NOMO-1 treated with dmso at 0.1 percent for 144 hours (cell line): Measurements from ENCODE around the gene SLC30A2.

Source experiments
- DNase-seq: peaks from one replicate; lab custom pipeline; 2025; ENCODE audit not compliant: unreplicated experiment; lab: John Stamatoyannopoulos, UW

Gene SLC30A2

DNA sequence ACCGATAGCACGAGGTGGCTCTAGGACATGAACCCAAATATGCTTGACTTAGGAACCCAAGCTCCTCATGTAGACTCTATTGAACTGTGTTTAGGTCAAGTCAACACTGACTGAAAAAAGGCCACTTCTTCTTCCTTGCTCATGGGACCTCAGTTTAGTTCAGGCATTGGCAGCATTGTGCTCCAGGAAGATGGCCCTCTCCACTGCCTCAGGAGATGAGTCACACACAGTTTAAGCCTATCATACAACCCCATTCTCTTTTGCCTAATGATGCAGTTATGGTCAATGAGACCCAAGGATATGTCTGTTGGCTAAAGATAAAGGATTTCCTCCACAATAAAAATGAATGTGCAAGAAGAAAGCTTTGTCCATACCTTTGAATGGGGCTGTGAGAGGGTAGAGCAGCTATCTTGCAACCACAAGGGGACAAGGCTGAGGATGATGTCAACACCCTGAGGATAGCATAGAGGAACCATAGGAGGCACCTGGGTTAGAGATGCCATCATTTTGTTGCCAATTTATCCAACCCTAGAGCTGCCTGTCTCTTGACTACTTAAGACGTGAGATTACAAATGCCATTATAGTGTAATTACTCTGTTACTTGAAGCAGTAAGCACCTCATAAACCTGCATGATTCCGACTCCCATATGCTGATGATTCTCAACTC lies 24.5 kb upstream of the SLC30A2 start:
- DNase-seq = no peak

DNA sequence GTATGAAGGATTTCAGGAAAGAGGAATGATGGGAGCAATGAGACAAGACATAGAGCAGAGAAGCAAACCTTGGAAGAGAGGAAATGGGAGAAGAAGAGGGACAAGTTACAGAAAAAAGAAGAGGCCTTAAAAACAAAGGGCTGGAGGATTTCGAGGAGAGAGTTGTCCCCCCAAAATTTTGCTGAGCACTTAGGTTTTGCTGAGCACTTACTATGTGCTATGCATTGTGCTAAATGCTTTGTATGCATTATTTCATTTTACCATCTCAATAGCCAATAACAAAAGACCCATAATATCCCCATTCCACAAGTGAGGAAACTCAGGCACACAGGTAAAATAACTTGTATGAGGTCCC lies 24.0 kb upstream of the SLC30A2 start:
- DNase-seq = no peak

DNA sequence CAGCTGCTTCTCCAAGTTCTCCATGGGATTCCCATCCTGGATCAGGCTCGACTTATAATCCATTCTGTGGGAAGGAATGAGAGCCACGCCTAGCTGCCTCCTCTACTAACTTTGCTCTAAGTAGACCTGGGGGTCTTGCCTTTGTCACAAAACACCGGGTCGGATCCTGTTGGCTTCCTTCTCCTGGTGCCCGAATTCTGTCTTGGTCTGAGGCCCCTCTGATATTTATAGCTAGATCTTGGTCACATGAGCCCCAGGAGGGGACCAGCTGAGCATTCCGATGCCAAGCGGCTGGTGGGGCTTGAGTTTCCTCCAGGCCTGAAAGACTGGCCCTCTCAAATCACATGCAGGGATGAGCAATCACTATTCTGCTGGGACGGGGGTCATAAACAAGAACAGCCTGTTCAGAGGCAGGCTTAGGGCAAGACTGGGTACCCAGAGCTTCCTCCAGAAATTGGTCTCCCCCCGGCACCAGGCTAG lies 21.6 kb upstream of the SLC30A2 start, which contains the start of gene TRIM63:
TRIM63 (minus strand) TSS at position 199 of the 480 bp plus-strand sequence; CDS start at position 63, 136 bp downstream.
- DNase-seq = no peak

DNA sequence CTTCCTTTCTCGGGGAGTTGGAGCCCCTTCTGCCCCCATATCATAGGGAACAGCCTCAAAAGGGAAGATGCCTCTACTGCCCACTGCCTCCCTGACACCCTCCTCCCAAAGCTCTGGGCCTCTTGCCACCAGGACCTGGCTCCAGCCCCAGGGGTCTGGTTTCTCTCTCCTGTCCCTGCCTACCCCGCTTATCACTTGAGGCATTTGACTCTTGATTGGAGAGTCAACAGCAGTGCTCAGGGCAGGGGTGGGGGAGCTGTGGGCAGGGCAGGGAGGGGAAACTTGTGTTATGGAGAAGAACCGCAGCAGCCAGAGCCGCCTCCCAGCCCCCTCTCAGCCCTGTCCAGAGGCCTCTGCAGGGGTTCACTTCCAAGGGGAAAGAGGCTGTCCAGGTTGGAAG lies 20.9 kb upstream of the SLC30A2 start:
- no peak for DNase-seq

DNA sequence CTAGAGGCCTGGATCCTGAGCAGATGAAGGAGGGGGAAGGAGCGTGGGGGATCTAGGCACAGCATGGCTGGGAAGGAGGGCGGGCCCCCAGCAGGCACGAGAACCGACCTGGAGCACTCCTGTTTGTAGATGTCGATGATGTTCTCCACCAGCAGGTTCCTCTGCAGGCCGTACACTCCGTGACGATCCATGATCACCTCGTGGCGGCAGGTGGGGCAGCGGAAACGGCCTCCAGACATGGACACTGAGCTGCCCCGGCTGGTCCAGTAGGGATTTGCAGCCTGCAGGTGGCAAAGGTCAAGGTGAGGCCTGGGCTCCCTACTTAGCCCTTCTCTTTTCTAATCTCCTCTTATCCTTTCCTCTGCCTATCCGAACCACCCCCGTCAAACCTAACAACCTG lies 20.2 kb upstream of the SLC30A2 start:
- no peak for DNase-seq

DNA sequence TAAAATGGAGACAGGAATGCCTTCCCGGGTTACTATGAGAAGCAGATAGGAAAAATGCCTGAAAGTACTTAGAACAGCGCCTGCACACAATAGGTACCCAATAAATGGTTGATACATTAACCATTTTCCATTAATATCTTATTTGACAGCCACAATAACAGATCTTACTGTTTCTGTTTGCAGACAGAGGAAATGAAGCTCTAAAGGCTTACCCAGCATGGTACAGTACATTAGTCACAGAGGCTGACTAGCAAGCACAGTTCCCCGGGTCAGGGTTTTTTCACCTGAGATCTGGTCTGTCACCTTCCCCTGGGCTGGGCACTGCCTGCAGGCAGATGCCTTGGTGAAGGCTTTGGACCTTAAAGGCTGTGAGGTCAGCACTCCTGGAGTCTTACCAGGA lies 18.6 kb upstream of the SLC30A2 start:
- DNase-seq = no peak

DNA sequence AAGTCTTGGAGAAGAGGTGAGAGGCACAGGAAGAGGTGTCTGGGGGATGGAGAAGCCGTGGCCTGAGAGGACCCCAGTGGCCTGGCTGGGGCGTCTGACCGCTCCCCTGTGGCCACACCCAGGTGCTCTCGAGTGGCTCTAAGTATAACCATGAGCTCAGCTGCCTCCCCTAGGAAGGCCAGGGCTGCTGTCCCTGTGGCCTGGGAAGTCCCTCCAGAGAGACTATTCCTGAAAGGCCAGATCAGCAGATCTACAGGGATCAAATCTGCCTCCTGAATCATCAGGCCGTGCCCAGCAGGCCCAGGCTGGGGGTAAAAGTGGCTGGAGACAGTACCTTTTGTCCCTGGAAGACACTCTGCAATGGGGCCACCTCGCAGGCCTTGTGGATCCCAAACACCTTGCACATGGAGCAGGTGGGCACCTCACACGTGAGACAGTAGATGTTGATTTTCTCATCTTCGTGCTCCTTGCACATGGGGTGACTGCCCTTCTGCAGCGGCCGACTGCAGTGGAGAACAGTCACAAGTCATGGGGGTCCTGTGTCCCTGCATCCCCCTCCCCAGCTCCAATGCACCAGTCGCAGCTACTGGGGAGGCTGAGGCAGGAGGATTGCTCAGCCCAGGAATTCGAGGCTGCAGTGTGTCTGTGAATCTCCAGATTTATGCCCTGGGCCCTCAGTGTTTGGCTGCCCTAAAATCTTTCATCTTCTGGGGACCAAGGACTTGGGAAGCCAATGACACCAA lies 15.1 kb upstream of the SLC30A2 start:
- DNase-seq = no peak

DNA sequence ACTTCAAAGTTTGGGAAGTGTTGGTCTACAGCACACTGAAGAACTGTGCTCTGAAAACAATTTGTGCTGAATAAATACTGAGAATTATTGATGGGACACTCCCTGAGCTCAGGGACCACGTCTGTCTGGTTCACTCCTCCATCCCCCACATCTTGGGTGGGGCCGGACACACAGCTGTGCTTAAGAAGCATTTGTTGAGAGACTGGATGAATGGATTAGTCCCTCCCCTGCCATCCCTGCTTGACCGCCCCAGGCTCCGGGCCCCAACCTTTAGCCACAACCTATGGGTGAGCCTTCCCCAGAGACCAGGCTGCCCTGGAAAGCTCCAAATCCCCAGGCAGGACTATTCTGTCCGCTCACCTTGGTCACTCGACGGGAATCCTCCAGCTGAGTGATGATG lies 14.0 kb upstream of the SLC30A2 start:
- DNase-seq = no peak

DNA sequence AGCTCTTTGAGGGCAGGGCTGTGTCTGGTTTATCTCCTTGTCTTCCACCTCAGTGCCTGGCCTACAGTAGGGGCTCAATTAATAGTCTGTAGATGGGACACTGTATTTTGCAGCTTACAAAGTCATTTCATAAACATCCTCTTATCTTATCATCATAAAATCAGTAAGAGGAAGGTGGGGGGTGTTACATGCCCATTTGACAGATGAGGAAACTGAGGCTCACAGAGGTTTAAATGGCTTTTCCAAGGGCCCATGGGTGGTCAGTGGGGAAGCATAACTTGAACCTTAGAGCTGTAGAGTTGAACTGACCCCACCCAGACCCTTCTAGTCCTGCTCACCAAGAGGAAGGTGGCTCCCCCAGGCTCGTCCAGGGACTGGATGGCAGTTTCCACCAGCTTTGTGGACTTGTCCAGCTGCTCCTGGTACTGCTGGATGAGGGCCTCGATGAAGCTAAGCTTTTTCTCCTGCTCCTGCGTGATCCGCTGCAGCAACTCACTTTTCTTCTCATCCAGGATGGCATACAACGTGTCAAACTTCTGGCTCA lies 12.2 kb upstream of the SLC30A2 start:
- no peak for DNase-seq

DNA sequence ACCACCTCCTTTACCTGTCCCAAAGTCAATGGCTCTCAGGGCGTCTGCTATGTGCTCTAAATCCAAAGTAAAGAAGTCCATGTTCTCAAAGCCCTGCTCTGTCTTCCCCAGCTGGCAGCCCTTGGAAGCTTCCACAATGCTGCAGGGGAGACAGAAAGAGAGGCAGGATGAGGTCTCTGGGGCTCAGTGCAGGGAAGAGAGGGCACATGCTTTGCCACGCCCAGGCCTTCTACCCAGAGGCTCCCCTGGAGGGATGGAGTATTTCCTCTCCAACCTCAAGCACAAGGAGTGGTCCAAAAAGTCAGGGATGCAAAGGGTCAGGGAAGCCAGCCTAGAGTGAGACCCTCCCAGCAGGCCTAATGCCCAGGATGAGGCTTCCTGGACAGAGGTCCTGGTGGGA lies 11.3 kb upstream of the SLC30A2 start:
- DNase-seq = no peak

DNA sequence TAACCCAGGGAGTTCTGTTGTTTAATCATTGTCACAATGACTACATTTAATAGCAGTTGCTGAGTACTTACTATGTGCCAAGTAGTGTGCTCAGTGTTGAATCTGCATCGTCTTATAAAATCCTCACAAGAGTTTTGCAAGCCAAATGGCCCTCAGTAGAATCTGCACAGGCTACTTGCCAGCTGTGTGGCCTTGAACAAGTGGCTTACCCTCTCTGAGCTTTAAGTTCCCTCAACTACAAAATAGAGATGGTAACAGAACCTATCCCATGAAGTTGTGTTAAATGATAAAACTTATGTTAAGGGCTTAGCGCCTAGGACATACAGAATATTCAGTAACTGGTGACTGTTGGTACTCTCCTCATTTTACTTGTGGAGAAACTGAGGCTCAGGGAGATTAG lies 9.1 kb upstream of the SLC30A2 start:
- DNase-seq = no peak

DNA sequence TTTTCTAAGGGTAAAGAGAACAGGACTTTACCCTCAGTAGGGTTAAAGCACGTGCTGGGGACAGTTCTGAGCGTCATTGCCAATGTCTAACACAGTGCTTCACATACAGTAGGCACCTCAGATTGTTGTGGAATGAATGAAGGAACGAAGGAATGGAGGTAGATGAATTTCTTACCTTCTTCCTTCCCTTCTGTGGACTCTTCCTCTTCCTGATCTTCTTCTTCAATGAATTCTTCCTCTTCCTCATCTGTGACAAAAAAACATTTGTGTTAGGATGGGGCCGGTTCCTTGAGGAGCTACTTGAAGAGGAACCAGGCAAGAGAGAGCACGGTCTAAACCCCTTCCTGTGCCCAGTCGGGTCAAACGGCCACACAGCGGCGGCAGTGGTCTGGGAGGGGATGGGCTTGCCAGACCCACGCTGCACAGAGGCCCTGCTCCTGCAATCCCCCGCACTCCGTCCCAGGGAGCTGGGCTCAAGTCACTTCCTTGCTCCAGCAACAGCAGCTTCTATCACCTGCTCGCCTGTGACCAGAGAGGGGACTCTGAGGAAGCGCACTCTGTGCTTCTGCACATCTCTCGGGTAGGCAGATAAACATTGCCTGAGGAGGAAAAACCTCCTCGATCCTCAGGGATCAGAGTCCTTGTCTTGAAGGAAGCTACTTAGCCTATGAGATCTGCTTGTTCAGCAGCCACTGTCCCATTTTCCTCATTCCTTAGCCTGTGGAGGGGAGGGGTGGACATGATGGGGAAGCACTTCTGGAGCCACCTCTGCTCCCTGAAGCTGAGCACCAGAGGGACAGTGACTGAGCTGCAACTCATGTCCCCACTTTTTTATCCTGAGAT lies 8.0 kb upstream of the SLC30A2 start:
- no peak for DNase-seq

DNA sequence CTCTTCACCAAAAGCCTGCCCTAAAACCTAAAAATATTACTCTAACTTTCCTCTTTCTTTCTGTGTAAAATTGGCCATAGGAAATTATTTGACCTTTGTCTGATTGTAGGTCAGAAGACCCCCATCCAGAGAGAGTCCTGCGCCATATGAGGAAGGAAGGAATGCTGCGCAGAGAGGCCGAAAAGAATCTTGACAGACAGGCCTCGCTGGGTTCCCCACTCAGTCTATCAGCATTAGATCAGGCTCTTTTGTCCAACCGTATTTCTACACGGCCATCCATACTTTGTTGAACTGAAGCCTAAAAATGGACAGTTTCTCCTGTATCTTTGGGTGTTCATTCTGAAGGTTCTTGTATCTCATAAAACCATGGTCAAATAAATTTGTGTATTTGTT lies 4.3 kb upstream of the SLC30A2 start:
- DNase-seq = no peak

DNA sequence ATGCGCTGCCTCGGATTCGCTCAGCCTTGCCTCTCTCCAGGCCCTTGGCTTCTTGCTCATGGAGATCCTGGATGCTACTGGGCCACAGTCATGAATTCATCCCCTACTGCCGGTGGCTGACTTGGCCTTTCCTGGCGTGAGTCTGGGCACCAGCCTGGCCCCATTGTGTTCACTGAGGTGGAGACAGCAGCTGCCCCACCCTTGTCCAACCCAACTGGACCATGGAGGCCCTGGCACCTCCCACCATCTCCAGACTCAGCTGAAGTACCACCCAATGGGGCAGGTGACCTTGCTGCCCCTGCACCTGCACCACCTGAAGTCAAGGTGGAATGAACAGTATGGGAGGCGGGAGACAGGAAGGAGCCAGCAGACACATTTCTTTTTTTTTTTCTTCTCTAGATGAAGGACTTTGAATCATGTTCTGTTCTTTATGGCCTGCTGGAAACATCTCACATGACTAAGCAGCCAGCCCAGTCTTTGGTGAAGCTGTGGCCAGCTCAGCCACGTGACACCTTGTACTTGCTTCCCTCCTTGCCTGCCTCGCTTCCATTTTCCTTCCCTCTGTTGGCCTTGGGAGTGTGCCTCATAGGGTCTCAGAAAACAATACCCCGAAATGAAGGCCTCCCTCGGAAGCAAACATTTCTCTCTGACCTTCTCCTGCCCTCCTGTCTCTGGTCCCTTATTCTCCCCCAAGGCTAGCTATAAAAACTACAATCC lies 3.8 kb upstream of the SLC30A2 start:
- DNase-seq = no peak

DNA sequence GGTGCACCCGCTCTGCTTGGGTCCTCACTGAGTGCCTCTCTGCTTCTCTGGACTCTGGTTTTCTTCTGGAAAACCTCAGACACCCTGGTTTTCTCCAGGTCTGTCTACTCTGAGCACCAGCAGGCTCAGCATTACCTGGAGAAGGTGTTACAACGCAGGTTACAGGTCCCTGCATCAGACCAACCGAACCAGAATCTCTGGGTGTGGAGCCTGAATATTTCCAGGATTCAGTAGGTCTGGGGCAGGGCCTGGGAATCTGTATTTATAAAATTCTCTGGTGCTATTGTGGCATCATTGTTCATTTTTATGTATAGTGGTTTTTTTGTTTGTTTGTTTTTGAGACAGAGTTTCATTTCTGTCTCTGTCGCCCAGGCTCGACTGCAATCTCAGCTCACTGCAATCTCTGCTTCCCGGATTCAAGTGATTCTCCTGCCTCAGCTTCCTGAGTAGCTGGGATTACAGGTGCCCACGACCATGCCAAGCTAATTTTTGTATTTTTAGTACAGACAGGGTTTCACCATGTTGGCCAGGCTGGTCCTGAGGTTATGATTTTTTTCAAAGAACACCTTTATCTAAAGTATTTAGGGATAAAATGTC lies 1.5 kb upstream of the SLC30A2 start:
- no peak for DNase-seq

DNA sequence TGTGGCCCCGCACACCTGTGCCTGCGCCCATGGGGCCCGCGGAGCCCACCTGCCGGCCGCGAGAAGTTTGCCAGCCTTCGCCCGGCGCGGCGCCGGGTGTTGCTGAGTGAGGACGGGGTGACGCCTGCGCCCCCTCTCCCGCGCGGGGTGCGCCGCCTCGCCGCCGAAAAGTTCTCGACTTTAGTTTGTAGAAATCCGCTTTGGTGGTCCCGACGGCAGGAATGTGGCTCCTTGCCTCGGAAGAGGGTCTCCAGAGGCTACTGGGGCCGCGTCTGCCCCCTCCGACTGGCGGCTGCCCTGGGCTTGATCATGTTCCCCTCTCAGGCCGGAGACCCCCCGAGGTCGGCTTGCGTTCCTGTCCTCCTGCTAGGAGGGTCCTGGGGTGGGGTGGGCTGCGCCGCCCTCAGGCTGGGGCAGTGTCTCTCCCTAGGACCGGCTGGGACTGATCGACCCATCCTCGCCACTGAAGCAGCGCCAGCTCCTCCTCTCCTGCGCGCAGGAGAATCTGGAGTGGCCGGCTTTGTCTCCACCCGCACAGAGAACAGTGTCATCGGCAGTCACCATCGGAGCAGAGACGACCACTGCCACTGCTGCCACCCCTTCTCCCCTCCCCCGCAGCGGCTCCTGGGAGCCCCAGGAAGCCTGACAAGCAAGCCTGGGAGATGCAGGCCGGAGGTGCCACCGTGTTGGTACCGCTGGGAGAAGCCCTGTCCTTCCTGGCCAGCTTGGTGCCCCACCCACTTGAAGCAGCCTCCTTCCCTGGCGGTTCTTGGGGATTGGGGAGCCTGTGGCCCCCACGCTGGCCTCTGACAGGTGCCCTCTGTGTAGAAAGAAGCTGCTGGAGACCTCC lies 553 bp upstream of the SLC30A2 start:
- no peak for DNase-seq

DNA sequence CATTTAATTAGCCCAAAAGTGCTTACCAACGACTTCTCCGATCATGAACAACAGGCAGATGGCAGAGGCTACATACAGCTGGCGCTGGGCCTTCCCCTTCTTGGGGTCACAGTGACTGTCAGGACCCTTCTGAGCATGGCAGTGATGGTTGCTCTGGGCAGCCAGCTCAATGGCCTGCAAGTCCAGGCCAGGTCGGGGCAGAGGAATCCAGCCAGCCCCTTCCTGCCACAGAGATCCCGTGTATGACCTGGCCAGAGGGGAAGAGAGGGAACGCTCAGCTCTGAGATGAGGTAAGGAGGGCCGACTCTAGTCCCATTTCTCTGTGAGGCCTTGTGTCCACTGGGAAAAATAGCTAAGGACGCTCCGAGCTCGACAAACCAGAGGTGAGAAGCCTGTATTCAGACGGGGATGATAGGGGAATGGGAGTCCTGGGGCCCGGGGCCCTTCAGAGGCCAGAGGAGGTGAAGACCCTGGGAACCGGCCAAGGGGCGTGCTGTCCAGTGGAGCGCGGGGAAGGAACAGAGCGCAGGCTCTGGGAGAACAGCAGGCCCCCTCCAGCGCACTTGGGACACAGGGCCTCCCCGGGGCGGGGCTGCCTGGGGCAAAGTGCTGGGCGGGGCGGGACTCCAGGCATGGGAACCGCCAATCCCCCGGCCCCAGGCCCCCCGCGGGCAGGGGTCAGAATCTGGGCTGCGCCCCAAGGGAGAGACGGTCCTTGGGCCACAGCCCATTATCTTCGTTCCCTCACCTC lies 772 bp downstream of the SLC30A2 start:
- DNase-seq = no peak

DNA sequence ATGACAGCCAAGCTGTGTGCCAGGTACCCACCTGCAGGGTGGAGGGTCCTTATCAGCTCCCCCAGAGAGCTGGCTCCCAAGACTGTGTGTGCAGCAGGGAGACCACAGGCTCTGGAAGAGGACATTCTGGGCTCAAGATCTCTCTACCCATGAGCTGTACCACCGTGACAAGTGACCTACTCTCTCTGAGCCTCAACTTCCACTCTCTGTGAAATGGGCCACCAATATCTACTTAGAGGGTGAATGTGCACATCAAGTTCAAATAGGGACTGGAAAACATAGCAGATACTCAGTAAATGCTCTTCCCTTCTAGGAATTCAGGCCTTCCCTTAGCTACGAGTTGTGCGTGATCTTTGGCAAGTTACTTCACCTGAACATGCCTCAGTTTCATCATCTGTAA lies 1.5 kb downstream of the SLC30A2 start:
- no peak for DNase-seq

DNA sequence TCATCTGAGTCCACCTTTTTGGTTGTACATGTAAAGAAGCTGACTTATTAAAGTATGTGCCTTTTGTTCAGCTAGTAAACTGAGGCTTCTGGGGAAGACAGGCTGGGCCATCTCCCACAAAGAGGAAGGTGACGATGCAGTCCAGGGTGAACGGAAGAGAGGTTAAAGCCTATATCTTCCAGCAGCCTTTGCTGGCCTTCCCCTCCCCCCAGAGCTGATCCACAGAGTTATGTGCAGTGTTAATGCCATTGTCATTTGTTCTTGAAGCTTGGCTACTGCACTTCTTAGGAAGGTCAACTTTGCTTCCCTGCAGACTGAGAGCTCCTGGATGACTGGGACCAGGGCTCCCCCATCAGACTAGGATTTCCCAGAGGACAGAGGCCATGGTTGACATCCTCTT lies 2.2 kb downstream of the SLC30A2 start:
- no peak for DNase-seq
